ENCODE data around the gene BIRC6. TPM values are rescaled to one million over a fixed set of nuclear protein-coding genes. Genes with fewer than 3 reads are reported as not detected.

Gene BIRC6
- total and polyA plus RNA-seq, 12 donors, result 14.2 to 165 (median 80.7) TPM

GRCh38 chr2:32417659-32418058 is 60.8 kb downstream of the BIRC6 start:
- intact Hi-C loops (cut with DNase I), result no loop called here
- Histone ChIP-seq H3K4me1 (replicated peaks in 1 of 2) (peaks cover 11 to 50% of the 10 kb centered on the region in 2 donors), H3K27ac (no peak overlapping the region), H3K9me3 (replicated peaks in 1 of 3) (no peaks in the 10 kb centered on the region), H3K36me3 (replicated peaks in 1 of 2) (peaks cover 0 to 24% of the 10 kb centered on the region in 2 donors), H3K27me3 (no peaks in the 10 kb centered on the region), H3K4me3 (no peak overlapping the region)
- WGBS, 4 donors, result 94 to 97% (median 97%) methylated on average over 10 of the region's 10 CpGs
- TF ChIP-seq CTCF (IDR thresholded peaks at IDR 0.05), result no peak
- DNase-seq, result no peak

- no peak for TF ChIP-seq POLR2A (IDR thresholded peaks at IDR 0.05)
- Histone ChIP-seq H3K27ac (peak overlapping the region in 2 of 5 donors; percentile 6 to 15), H3K9me3 (replicated peaks in 1 of 3) (no peaks in the 10 kb centered on the region), H3K4me1 (replicated peaks in 1 of 2) (peaks cover 20 to 60% of the 10 kb centered on the region in 2 donors), H3K27me3 (no peaks in the 10 kb centered on the region), H3K4me3 (no peak overlapping the region), H3K36me3 (replicated peaks in 1 of 2) (peaks cover 0 to 24% of the 10 kb centered on the region in 2 donors)
- WGBS, 4 donors, result 58 to 70% (median 64%) methylated on average over 5 of the region's 5 CpGs
- intact Hi-C loops (cut with DNase I), result no loop called here
- DNase-seq, result no peak
Measured at GRCh38 chr2:32418778-32419177, 62.0 kb downstream of the BIRC6 start.

- Histone ChIP-seq H3K4me3 (no peak overlapping the region), H3K27me3 (no peaks in the 10 kb centered on the region), H3K4me1 (replicated peaks in 1 of 2) (peaks cover 20 to 71% of the 10 kb centered on the region in 2 donors), H3K9me3 (replicated peaks in 1 of 3) (no peaks in the 10 kb centered on the region), H3K27ac (peak overlapping the region in 1 of 5 donors; percentile 22), H3K36me3 (replicated peaks in 1 of 2) (peaks cover 0 to 5% of the 10 kb centered on the region in 2 donors)
- DNase-seq, result no peak
- no peak for TF ChIP-seq POLR2A (IDR thresholded peaks at IDR 0.05)
- no peak for TF ChIP-seq CTCF (IDR thresholded peaks at IDR 0.05)
- WGBS, 4 donors, result 94 to 100% (median 97%) methylated on average over 1 of the region's 1 CpG
- intact Hi-C loops (cut with DNase I), result no loop called here
Measured at GRCh38 chr2:32422133-32422532, 65.3 kb downstream of the BIRC6 start.

GRCh38 chr2:32423536-32423935 is 66.7 kb downstream of the BIRC6 start:
- Histone ChIP-seq H3K27ac (peak overlapping the region in 2 of 5 donors; percentile 26 to 61), H3K27me3 (no peaks in the 10 kb centered on the region), H3K36me3 (replicated peaks in 1 of 2) (no peaks in the 10 kb centered on the region), H3K4me3 (no peak overlapping the region), H3K4me1 (replicated peaks in 1 of 2) (peaks cover 30 to 78% of the 10 kb centered on the region in 2 donors), H3K9me3 (replicated peaks in 1 of 3) (no peaks in the 10 kb centered on the region)
- DNase-seq, result peak in 3 of 7 donors; percentile 23 to 55 (median 51)
- TF ChIP-seq POLR2A (IDR thresholded peaks at IDR 0.05) (no peak), CTCF (IDR thresholded peaks at IDR 0.05) (no peak)
- intact Hi-C loops (cut with DNase I), result no loop called here

- TF ChIP-seq CTCF (IDR thresholded peaks at IDR 0.05), result no peak
- no peak for TF ChIP-seq POLR2A (IDR thresholded peaks at IDR 0.05)
- intact Hi-C loops (cut with DNase I), result no loop called here
- Histone ChIP-seq H3K27me3 (no peaks in the 10 kb centered on the region), H3K9me3 (replicated peaks in 1 of 3) (no peaks in the 10 kb centered on the region), H3K4me3 (no peak overlapping the region), H3K36me3 (replicated peaks in 1 of 2) (no peaks in the 10 kb centered on the region), H3K4me1 (replicated peaks in 1 of 2) (peaks cover 30 to 79% of the 10 kb centered on the region in 2 donors), H3K27ac (no peak overlapping the region)
- no peak for DNase-seq
- WGBS, 4 donors, result 91 to 94% (median 92%) methylated on average over 5 of the region's 5 CpGs
Measured at GRCh38 chr2:32424739-32425138, 67.9 kb downstream of the BIRC6 start.

Data from adrenal gland (tissue), 12 donors.